Occipital lobe (tissue), 2 donors: Measurements from ENCODE around the gene ZNF362. TPM values are rescaled to one million over a fixed set of nuclear protein-coding genes. Genes with fewer than 3 reads are reported as not detected.
"Not testable (repeated sequence)": the region's sequence is repeated elsewhere in the genome, so short reads cannot be mapped to it uniquely, and the experiment has no call there.

Source experiments
- DNase-seq: peaks from one replicate; lab custom pipeline; 2025; lab: John Stamatoyannopoulos, UW
- total RNA-seq: library from RNA; depleted of rRNA; stranded (reverse); fragments of >200 nt; gene quantifications from one replicate; pipeline ENCODE4 v1.2.3, GENCODE V29; 2014

The ZNF362 gene
- total RNA-seq, 1 donor from 2014 or later: 17.3 TPM

GRCh38 chr1:33305816-33306652, 49.7 kb downstream of the ZNF362 start:
- no peak for DNase-seq

GRCh38 chr1:33306653-33307493, 50.6 kb downstream of the ZNF362 start:
- no peak for DNase-seq

- no peak for DNase-seq
These were observed 51.2 kb downstream of the ZNF362 start for GRCh38 chr1:33307494-33307864.

- not testable (repeated sequence) for DNase-seq
These were observed 53.1 kb downstream of the ZNF362 start for GRCh38 chr1:33309351-33309750.

GRCh38 chr1:33310702-33311101, 54.4 kb downstream of the ZNF362 start:
- DNase-seq: no peak

- no peak for DNase-seq
These were observed 55.6 kb downstream of the ZNF362 start for GRCh38 chr1:33311706-33312412.

- DNase-seq: no peak
These were observed 56.1 kb downstream of the ZNF362 start for GRCh38 chr1:33312413-33312749.

- DNase-seq: no peak
These were observed 58.1 kb downstream of the ZNF362 start for GRCh38 chr1:33314416-33314815.

GRCh38 chr1:33316601-33317000, 60.3 kb downstream of the ZNF362 start:
- DNase-seq: no peak

- no peak for DNase-seq
These were observed 61.1 kb downstream of the ZNF362 start for GRCh38 chr1:33317354-33317753.

GRCh38 chr1:33317946-33318345, 61.7 kb downstream of the ZNF362 start:
- DNase-seq: no peak

GRCh38 chr1:33319186-33319948, 63.1 kb downstream of the ZNF362 start:
- no peak for DNase-seq

- no peak for DNase-seq
These were observed 63.8 kb downstream of the ZNF362 start for GRCh38 chr1:33319949-33320618.

GRCh38 chr1:33320619-33321165, 64.4 kb downstream of the ZNF362 start, which contains the start of gene A3GALT2:
TSS of gene A3GALT2 (minus strand) at chr1:33321098. CDS start at chr1:33321098, 0 bp downstream.
- DNase-seq: no peak

GRCh38 chr1:33321178-33321577, 64.9 kb downstream of the ZNF362 start:
- no peak for DNase-seq

GRCh38 chr1:33322109-33322508, 65.8 kb downstream of the ZNF362 start:
- DNase-seq: no peak

GRCh38 chr1:33322870-33323585, 66.7 kb downstream of the ZNF362 start:
- no peak for DNase-seq

GRCh38 chr1:33323663-33324477, 67.6 kb downstream of the ZNF362 start:
- no peak for DNase-seq
